Fibroblast of the aortic adventitia (primary cell): ENCODE data around the gene TFCP2. TPM values are rescaled to one million over a fixed set of nuclear protein-coding genes. Genes with fewer than 3 reads are reported as not detected.

ENCODE experiments used
- DNase-seq: peaks from one replicate; pipeline ENCODE4 v3.0.0-alpha.2; 2010; ENCODE audit warnings: low read depth
- H3K4me3 ChIP-seq: 2 replicates; pipeline ENCODE4 v1.5.1; 2011; ENCODE audit warnings: low read depth, mild to moderate bottlenecking, control low read depth, low read length, moderate library complexity
- total RNA-seq: library from RNA; depleted of rRNA; stranded (reverse); fragments of >200 nt; gene quantifications from 2 replicates; pipeline ENCODE4 v1.2.3, GENCODE V29; 2012; ENCODE audit warnings: low replicate concordance
- TF ChIP-seq, protein P1 (sequence below): IDR thresholded peaks from 2 replicates; pipeline ENCODE4 v1.5.1; 2011; ENCODE audit warnings: mild to moderate bottlenecking, low read length, control low read depth, inconsistent platforms; ENCODE audit not compliant: insufficient read depth

The TFCP2 gene
- total RNA-seq, 1 donor: 10.8 TPM

DNA sequence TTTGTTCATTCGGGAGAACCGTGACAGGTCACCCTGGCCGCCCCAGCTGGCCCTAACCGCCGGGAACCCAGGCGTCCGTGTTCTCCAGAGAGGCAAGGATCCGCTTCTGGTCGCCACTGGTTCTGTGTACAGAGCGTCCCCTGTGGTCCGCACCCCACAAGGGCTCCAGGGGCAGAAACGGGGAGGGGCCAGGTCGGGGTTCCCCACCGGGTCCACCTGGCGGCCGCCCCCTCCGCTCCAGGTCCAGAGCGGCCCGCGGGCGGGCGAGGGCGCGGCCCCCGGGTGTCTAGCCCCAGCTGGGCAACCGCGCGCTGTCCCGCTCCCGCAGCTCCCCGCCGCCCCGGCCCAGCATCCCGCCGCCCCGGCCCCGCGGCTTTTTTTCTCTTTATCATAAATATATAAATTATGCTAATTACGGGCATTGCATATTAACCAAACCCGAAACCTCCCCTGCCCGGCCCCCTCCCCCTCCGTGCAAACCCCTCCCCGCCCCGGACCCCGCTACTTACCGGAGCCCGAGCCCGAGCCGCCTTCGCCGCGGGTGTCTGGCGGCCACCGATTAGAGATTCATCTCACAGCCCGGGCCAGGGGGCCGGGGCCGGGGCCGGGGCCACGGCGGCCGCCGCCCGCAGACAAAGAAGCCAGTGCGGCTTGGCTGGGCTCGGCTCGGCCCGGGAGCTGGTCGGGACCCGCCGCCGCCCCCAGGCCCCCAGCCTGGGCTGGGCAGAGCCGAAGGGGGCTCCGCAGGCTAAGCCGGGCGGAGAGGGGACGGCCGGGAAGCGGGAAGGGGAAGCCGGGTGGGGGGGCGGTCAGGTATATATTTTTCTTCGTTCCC is 44.4 kb upstream of the TFCP2 start:
- TF ChIP-seq, protein P1, sequence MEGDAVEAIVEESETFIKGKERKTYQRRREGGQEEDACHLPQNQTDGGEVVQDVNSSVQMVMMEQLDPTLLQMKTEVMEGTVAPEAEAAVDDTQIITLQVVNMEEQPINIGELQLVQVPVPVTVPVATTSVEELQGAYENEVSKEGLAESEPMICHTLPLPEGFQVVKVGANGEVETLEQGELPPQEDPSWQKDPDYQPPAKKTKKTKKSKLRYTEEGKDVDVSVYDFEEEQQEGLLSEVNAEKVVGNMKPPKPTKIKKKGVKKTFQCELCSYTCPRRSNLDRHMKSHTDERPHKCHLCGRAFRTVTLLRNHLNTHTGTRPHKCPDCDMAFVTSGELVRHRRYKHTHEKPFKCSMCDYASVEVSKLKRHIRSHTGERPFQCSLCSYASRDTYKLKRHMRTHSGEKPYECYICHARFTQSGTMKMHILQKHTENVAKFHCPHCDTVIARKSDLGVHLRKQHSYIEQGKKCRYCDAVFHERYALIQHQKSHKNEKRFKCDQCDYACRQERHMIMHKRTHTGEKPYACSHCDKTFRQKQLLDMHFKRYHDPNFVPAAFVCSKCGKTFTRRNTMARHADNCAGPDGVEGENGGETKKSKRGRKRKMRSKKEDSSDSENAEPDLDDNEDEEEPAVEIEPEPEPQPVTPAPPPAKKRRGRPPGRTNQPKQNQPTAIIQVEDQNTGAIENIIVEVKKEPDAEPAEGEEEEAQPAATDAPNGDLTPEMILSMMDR: peak; percentile 31
- peak overlapping the region; percentile 78 for H3K4me3 ChIP-seq
- DNase-seq: no peak

DNA sequence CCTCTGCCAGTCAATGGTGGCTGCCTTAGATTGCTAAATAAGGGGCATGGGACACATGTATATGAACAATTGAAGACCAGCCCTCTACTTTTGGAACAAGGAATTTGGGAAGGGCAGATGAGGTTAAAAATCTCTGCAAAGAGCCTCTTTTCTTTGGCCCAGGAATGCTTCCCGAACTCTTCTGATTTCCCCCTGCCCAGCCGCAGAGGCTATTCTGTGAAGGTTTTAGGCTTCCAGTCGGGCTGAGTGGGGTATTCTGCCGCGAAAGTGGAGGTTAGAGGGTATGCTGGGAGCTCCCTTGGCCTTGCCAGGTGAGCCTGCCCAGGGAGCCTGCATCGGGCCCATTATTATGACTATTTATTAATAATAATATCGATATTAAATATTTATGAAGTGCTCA is 43.7 kb upstream of the TFCP2 start:
- H3K4me3 ChIP-seq: peak overlapping the region; percentile 78
- DNase-seq: no peak
- TF ChIP-seq, protein P1: no peak

DNA sequence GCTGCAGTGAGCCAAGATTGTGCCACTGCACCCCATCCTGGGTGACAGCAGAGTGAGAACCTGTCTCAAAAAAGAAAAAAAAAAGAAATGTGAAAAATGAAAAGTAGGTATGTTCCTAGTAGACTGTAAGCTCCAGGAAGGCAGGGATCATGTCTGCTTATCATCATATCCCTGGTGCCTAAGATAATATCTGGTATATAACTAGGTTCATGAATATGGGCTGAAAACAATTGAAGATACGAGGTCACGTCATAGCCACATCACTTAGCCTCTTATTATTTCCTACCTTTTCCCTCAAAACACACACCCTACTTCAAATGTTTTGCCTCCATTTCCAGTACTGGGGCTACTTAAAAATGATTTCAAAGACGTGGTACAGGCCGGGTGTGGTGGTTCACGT is 42.0 kb upstream of the TFCP2 start:
- no peak for DNase-seq
- H3K4me3 ChIP-seq: no peak overlapping the region
- TF ChIP-seq, protein P1: no peak

DNA sequence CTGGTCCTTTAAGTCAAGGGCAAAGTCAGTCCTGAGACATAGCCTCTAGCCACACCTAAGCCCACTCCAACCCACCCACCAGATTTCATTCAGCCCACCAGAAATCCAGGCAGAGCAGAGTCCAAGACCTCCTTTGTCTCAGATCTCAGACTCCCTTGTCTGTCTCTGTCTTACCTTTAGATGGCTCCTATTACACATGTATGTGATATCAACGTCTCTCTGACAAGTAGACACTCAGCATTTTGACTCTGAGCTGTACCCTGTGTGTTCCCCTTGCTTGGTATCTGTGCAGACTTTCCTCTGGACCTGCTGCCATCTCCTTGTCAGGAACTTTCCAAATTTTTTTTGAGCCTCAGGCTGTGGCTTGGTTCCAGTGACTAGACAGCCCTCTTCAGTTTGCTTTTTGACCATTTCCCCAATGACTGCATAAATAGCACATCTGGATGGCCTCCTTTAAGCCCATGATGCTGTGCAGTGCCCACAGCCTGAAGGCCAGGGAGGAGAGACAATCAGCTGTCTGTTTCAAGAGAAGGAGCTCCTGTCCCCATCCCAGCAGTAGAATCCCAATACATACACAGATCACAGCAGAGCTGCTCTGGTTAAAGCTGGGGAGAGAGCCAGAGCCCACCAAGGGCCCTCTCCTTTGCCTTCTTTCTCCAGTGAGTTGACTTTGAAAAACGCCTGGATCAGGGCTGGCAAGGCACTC is 37.9 kb upstream of the TFCP2 start:
- DNase-seq: no peak
- TF ChIP-seq, protein P1: no peak
- no peak overlapping the region for H3K4me3 ChIP-seq

DNA sequence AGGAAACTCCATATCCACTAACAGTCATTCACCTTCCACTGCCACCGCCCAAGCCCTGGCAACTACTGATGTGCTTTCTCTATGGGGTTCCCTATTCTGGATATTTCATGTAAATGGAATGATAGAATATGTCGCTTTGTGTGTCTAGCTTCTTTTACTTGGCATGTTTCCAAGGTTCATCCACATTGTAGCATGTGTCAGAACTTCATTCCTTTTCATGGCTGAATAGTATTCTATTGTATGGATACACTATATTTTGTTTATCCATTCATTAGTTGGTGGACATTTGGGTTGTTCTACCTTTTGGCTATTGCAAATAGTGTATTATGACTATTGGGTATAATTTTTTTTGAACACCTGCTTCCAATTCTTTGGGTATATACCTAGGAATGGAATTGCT is 36.3 kb upstream of the TFCP2 start:
- TF ChIP-seq, protein P1: no peak
- no peak overlapping the region for H3K4me3 ChIP-seq
- DNase-seq: no peak

DNA sequence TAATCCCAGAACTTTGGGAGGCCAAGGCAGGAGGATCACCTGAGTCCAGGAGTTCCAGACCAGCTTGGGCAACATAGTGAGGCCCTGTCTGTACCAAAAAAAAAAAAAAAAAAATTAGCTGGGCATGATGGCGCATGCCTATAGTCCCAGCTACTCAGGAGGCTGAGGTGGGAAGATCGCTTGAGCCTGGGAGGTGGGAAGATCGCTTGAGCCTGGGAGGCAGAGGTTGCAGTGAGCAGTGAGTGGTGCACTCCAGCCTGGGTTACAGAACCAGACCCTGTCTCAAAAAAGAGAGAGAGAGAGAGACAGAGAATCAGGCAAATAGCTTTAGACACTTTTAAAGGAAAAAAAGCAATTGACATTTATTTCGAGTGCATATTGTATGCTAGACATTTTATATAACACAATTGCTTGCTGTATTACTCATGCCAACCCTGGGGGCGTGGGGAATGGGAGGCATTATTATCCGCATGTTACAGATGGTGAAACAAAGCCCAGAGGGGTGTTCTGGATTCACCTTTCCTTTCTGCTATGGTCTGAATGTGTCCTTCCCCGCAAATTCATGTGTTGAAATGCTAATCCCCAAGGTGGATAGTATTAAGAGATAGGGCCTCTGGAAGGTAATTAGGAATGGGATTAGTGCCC is 35.2 kb upstream of the TFCP2 start:
- TF ChIP-seq, protein P1: no peak
- no peak overlapping the region for H3K4me3 ChIP-seq
- DNase-seq: no peak
